Esophagus muscularis mucosa (tissue), 4 donors: ENCODE results near the gene HMSD. TPM values are rescaled to one million over a fixed set of nuclear protein-coding genes. Genes with fewer than 3 reads are reported as not detected.

Experiments
- DNase-seq: peaks from one replicate; pipeline ENCODE4 v3.0.0-alpha.2; 2017; ENCODE audit errors: extremely low spot score
- H3K27ac ChIP-seq, 4 donors: fragments of 200-600 bp; sonication (generic); replicated peaks in 1 of 4; 1 replicate in 3 of 4; 2 replicates in 1 of 4; pipeline ENCODE4 v1.5.1; 2016 to 2019; ENCODE audit warnings: mild to moderate bottlenecking in 1 of 4
- H3K27me3 ChIP-seq, 4 donors: fragments of 200-600 bp; sonication (generic); one replicate each; pipeline versions ENCODE4 v1.5.1 to v1.6.0; 2016 to 2019
- H3K36me3 ChIP-seq, 4 donors: fragments of 200-600 bp; sonication (generic); one replicate each; pipeline ENCODE4 v1.5.1; 2016 to 2019
- H3K4me1 ChIP-seq, 4 donors: fragments of 200-600 bp; sonication (generic); one replicate each; pipeline ENCODE4 v1.5.1; 2016 to 2019
- H3K4me3 ChIP-seq, 4 donors: fragments of 200-600 bp; sonication (generic); 1 replicate in 2 of 4; 2 replicates in 2 of 4; pipeline ENCODE4 v1.5.1; 2016 to 2019; ENCODE audit warnings: mild to moderate bottlenecking in 4 of 4, moderate library complexity in 1 of 4
- H3K9me3 ChIP-seq, 4 donors: fragments of 200-600 bp; sonication (generic); 1 replicate in 3 of 4; 2 replicates in 1 of 4; pipeline ENCODE4 v1.5.1; 2016 to 2019
- CTCF ChIP-seq, 3 experiments: fragments of 200-600 bp in 2 of 3; fragments of 450-650 bp in 1 of 3; sonication (generic) in 2 of 3; IDR thresholded peaks; one replicate each; pipeline ENCODE4 v1.5.1; 2017 to 2019; ENCODE audit warnings: antibody characterized with exemption in 3 of 3, mild to moderate bottlenecking in 2 of 3, moderate library complexity in 1 of 3
- EP300 ChIP-seq: sonication (generic); formaldehyde crosslinking; IDR thresholded peaks from one replicate; pipeline ENCODE4 v1.6.1; 2017; ENCODE audit warnings: antibody characterized with exemption
- POLR2A ChIP-seq: fragments of 450-650 bp; IDR thresholded peaks from one replicate; pipeline ENCODE4 v1.6.1; 2017; ENCODE audit warnings: antibody characterized with exemption, moderate library complexity, mild to moderate bottlenecking, low read depth
- POLR2AphosphoS5 ChIP-seq, 2 donors: sonication (generic); formaldehyde crosslinking; IDR thresholded peaks; one replicate each; pipeline ENCODE4 v1.6.1; 2017; ENCODE audit warnings: antibody characterized with exemption in 2 of 2
- WGBS: methylation state at CpG from one replicate; pipeline ENCODE4 v1.1.5; 2018; 5-methylcytosine and 5-hydroxymethylcytosine counted together
- intact Hi-C: fragments of 100-400 bp; cut with DNase I; formaldehyde crosslinking; loops from one replicate; pipeline ENCODE4 v1.15.1; 2023
- total RNA-seq, 4 donors: library from RNA; depleted of rRNA; stranded (reverse); fragments of >200 nt; gene quantifications; one replicate each; pipeline versions ENCODE4 v1.1.0 to v1.2.1, GENCODE V29; 2016

HMSD gene
- total RNA-seq, 4 donors from 2014 or later: not detected

GRCh38 chr18:63970809-63971205, 21.7 kb downstream of the HMSD start:
- intact Hi-C loops: loop anchor here (10.0 kb wide), 1 partner anchor 1446 kb away; the partner anchor contains the start of gene ZCCHC2
- TF ChIP-seq POLR2A: no peak
- TF ChIP-seq POLR2AphosphoS5 (IDR thresholded peaks at IDR 0.05): no peak
- no peak for TF ChIP-seq EP300
- TF ChIP-seq CTCF (IDR thresholded peaks at IDR 0.05): no peak
- no peaks in the 10 kb centered on the region for H3K27me3 ChIP-seq

GRCh38 chr18:63971320-63972001, 22.4 kb downstream of the HMSD start:
- Histone ChIP-seq H3K27ac (peak overlapping the region; percentile 89 to 97 (median 93)), H3K36me3 (no peaks in the 10 kb centered on the region), H3K4me3 (peak overlapping the region; percentile 65 to 81 (median 76)), H3K27me3 (no peaks in the 10 kb centered on the region), H3K9me3 (no peaks in the 10 kb centered on the region), H3K4me1 (peaks cover 5 to 17% (median 15%) of the 10 kb centered on the region in 4 donors)
- TF ChIP-seq POLR2AphosphoS5 (IDR thresholded peaks at IDR 0.05) (no peak), CTCF (IDR thresholded peaks at IDR 0.05) (no peak), EP300 (no peak), POLR2A (no peak)
- 76% methylated on average over 13 of the region's 13 CpGs for WGBS
- intact Hi-C loops: loop anchor here (10.0 kb wide), 1 partner anchor 1447 kb away; the partner anchor contains the start of gene ZCCHC2
- DNase-seq: no peak

More at GRCh38 chr18:63970809-63971205, 21.7 kb downstream of the HMSD start:
- peak overlapping the region; percentile 65 to 81 (median 76) for H3K4me3 ChIP-seq
- no peaks in the 10 kb centered on the region for H3K9me3 ChIP-seq
- WGBS: 26% methylated on average over 18 of the region's 18 CpGs
- H3K27ac ChIP-seq: peak overlapping the region; percentile 89 to 97 (median 93)
- H3K36me3 ChIP-seq: no peaks in the 10 kb centered on the region
- DNase-seq: no peak
- peaks cover 5 to 17% (median 15%) of the 10 kb centered on the region in 4 donors for H3K4me1 ChIP-seq

GRCh38 chr18:63972002-63972376, 22.9 kb downstream of the HMSD start:
- no peaks in the 10 kb centered on the region for H3K27me3 ChIP-seq
- no peaks in the 10 kb centered on the region for H3K36me3 ChIP-seq
- H3K27ac ChIP-seq: no peak overlapping the region
- no peak for DNase-seq
- TF ChIP-seq POLR2AphosphoS5 (IDR thresholded peaks at IDR 0.05) (no peak), CTCF (IDR thresholded peaks at IDR 0.05) (no peak), EP300 (no peak), POLR2A (no peak)
- H3K4me1 ChIP-seq: peaks cover 5 to 17% (median 15%) of the 10 kb centered on the region in 4 donors
- H3K4me3 ChIP-seq: no peak overlapping the region
- H3K9me3 ChIP-seq: no peaks in the 10 kb centered on the region
- 80% methylated on average over 5 of the region's 5 CpGs for WGBS
- intact Hi-C loops: loop anchor here (10.0 kb wide), 1 partner anchor 1447 kb away; the partner anchor contains the start of gene ZCCHC2

GRCh38 chr18:63974991-63975390, 25.9 kb downstream of the HMSD start:
- H3K4me3 ChIP-seq: no peak overlapping the region
- no peak for TF ChIP-seq CTCF (IDR thresholded peaks at IDR 0.05)
- TF ChIP-seq EP300: no peak
- TF ChIP-seq POLR2AphosphoS5 (IDR thresholded peaks at IDR 0.05): no peak
- TF ChIP-seq POLR2A: no peak
- intact Hi-C loops: loop anchor here (10.0 kb wide), 1 partner anchor 1450 kb away; the partner anchor contains the start of gene ZCCHC2
- no peaks in the 10 kb centered on the region for H3K27me3 ChIP-seq
- H3K36me3 ChIP-seq: no peaks in the 10 kb centered on the region
- no peak overlapping the region for H3K27ac ChIP-seq
- DNase-seq: no peak
- H3K4me1 ChIP-seq: peaks cover 0 to 21% (median 19%) of the 10 kb centered on the region in 4 donors
- 57% methylated on average over 2 of the region's 2 CpGs for WGBS
- no peaks in the 10 kb centered on the region for H3K9me3 ChIP-seq
